B cell (primary cell): Measurements from ENCODE around the gene MGME1.

Experiments used
- EZH2 ChIP-seq: IDR thresholded peaks from 2 replicates; pipeline ENCODE4 v1.6.1; 2012; ENCODE audit warnings: borderline replicate concordance, low read depth, mild to moderate bottlenecking, moderate library complexity, low read length; ENCODE audit not compliant: insufficient read depth, poor library complexity, severe bottlenecking
- TF ChIP-seq, protein P1 (sequence below): fragments of 200-600 bp; IDR thresholded peaks from one replicate; pipeline ENCODE4 v1.8.0; 2022; ENCODE audit warnings: antibody characterized with exemption, mild to moderate bottlenecking

DNA sequence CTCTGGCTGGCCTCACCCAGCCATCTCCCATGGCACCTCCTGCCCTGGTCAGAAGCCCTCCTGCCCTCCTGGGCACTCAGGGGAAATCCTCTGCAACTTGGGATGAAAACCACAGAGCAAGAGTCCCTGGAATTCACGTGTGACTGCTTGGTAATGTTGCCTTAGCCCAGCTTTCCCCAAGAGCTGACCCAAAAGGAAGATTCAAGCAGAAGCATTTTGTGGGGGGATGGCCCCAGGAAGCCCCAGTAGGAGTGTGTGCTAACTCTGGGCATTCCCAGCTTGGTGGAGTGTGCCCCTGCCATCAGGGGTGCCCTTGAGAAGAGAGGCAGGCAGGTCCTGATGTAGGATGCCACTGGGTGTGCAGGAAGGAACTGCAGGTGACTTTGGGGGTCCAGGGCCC lies 35.7 kb upstream of the MGME1 start:
- TF ChIP-seq, protein P1, sequence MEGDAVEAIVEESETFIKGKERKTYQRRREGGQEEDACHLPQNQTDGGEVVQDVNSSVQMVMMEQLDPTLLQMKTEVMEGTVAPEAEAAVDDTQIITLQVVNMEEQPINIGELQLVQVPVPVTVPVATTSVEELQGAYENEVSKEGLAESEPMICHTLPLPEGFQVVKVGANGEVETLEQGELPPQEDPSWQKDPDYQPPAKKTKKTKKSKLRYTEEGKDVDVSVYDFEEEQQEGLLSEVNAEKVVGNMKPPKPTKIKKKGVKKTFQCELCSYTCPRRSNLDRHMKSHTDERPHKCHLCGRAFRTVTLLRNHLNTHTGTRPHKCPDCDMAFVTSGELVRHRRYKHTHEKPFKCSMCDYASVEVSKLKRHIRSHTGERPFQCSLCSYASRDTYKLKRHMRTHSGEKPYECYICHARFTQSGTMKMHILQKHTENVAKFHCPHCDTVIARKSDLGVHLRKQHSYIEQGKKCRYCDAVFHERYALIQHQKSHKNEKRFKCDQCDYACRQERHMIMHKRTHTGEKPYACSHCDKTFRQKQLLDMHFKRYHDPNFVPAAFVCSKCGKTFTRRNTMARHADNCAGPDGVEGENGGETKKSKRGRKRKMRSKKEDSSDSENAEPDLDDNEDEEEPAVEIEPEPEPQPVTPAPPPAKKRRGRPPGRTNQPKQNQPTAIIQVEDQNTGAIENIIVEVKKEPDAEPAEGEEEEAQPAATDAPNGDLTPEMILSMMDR, result no peak
- no peak for TF ChIP-seq EZH2
